Neural progenitor cell (in vitro differentiated cells): Measurements from ENCODE around the gene SFI1. TPM values are rescaled to one million over a fixed set of nuclear protein-coding genes. Genes with fewer than 3 reads are reported as not detected.
A peak's percentile ranks its signal among the peaks of the same experiment; 100 is the strongest.

ENCODE experiments used
- DNase-seq: peaks from one replicate; pipeline ENCODE4 v3.0.0-alpha.2; 2016; ENCODE audit warnings: low spot score
- H2AFZ ChIP-seq: fragments of 200-600 bp; sonication (generic); replicated peaks from 2 replicates; pipeline ENCODE4 v1.6.1; 2016; ENCODE audit warnings: antibody characterized with exemption
- H3F3A ChIP-seq: fragments of 200-600 bp; sonication (generic); 2 replicates; pipeline ENCODE4 v1.6.1; 2016; ENCODE audit warnings: antibody characterized with exemption, low read depth
- H3K27ac ChIP-seq: fragments of 200-600 bp; sonication (generic); 2 replicates; pipeline ENCODE4 v1.5.1; 2016; ENCODE audit warnings: mild to moderate bottlenecking
- H3K27me3 ChIP-seq: fragments of 200-600 bp; sonication (generic); 2 replicates; pipeline ENCODE4 v1.6.1; 2016; ENCODE audit warnings: mild to moderate bottlenecking, moderate library complexity
- H3K36me3 ChIP-seq: fragments of 200-600 bp; sonication (generic); 2 replicates; pipeline ENCODE4 v1.5.1; 2016
- H3K4me1 ChIP-seq: fragments of 200-600 bp; sonication (generic); 2 replicates; pipeline ENCODE4 v1.6.1; 2016; ENCODE audit warnings: mixed run types
- H3K4me2 ChIP-seq: fragments of 200-600 bp; sonication (generic); 2 replicates; pipeline ENCODE4 v1.6.1; 2016
- H3K4me3 ChIP-seq: fragments of 200-600 bp; sonication (generic); 2 replicates; pipeline ENCODE4 v1.5.1; 2016
- H3K79me2 ChIP-seq: fragments of 200-600 bp; sonication (generic); 2 replicates; pipeline ENCODE4 v1.6.1; 2016; ENCODE audit warnings: low read depth
- H3K9ac ChIP-seq: fragments of 200-600 bp; sonication (generic); 2 replicates; pipeline ENCODE4 v1.6.1; 2016
- H3K9me3 ChIP-seq: fragments of 200-600 bp; sonication (generic); 2 replicates; pipeline ENCODE4 v1.5.1; 2016; ENCODE audit warnings: low read depth
- H4K20me1 ChIP-seq: fragments of 200-600 bp; sonication (generic); 2 replicates; pipeline ENCODE4 v1.6.1; 2016; ENCODE audit warnings: low read depth
- H3K27ac Mint-ChIP-seq: 3 replicates; pipeline ENCODE4 v1.8.0; 2021; ENCODE audit warnings: mixed read lengths
- H3K27me3 Mint-ChIP-seq: 2 replicates; pipeline ENCODE4 v1.8.0; 2022; ENCODE audit warnings: low read depth, mild to moderate bottlenecking, inconsistent platforms, moderate library complexity, mixed read lengths; ENCODE audit not compliant: insufficient read depth
- H3K36me3 Mint-ChIP-seq: 3 replicates; pipeline ENCODE4 v1.8.0; 2021; ENCODE audit warnings: mixed read lengths
- H3K4me1 Mint-ChIP-seq: 3 replicates; pipeline ENCODE4 v1.8.0; 2021; ENCODE audit warnings: mixed read lengths
- H3K4me3 Mint-ChIP-seq: 3 replicates; pipeline ENCODE4 v1.8.0; 2021; ENCODE audit warnings: mild to moderate bottlenecking, moderate library complexity, mixed read lengths
- H3K9me3 Mint-ChIP-seq: 3 replicates; pipeline ENCODE4 v1.8.0; 2020; ENCODE audit warnings: mixed read lengths
- CTCF ChIP-seq: fragments of 200-600 bp; sonication (generic); IDR thresholded peaks from 2 replicates; pipeline ENCODE4 v1.5.1; 2017; ENCODE audit warnings: antibody characterized with exemption, mild to moderate bottlenecking
- EZH2 ChIP-seq: fragments of 200-600 bp; sonication (generic); IDR thresholded peaks from 2 replicates; pipeline ENCODE4 v1.6.1; 2017; ENCODE audit warnings: antibody characterized with exemption, mild to moderate bottlenecking, moderate library complexity
- EZH2phosphoT487 ChIP-seq: fragments of 200-600 bp; sonication (generic); IDR thresholded peaks from 2 replicates; pipeline ENCODE4 v1.6.1; 2017; ENCODE audit warnings: antibody characterized with exemption
- total RNA-seq: library from RNA; depleted of rRNA; stranded (reverse); fragments of >200 nt; gene quantifications from 2 replicates; pipeline ENCODE4 v1.2.3, GENCODE V29; 2015; ENCODE audit warnings: low replicate concordance

The SFI1 gene
- total RNA-seq = 25.0 and 27.6 TPM in 2 replicates

- Histone ChIP-seq H2AFZ (peak within 1 kb of the TSS; percentile 79), H3K27me3 (peaks cover 15% of the 10 kb centered on the region), H4K20me1 (peaks cover 7% of the 10 kb centered on the region), H3K4me1 (peaks cover 8% of the 10 kb centered on the region), H3K36me3 (no peaks in the 10 kb centered on the region), H3K9ac (no peak within 1 kb of the TSS), H3K4me3 (peak within 1 kb of the TSS; percentile 60), H3K9me3 (peaks cover 4% of the 10 kb centered on the region), H3K27ac (no peak within 1 kb of the TSS), H3K4me2 (peak within 1 kb of the TSS; percentile 84), H3K79me2 (peaks cover 7% of the 10 kb centered on the region), H3F3A (peaks cover 17% of the 10 kb centered on the region)
- DNase-seq = peak; percentile 93
- Mint-ChIP-seq H3K9me3 (peaks cover 16% of the 10 kb centered on the region), H3K27ac (no peak within 1 kb of the TSS), H3K4me1 (peaks cover 14% of the 10 kb centered on the region), H3K27me3 (peaks cover 8% of the 10 kb centered on the region), H3K4me3 (peak within 1 kb of the TSS; percentile 93), H3K36me3 (peaks cover 15% of the 10 kb centered on the region)
- TF ChIP-seq CTCF = peak; percentile 48
- TF ChIP-seq EZH2 = no peak
These were observed at the start of gene SFI1 for GRCh38 chr22:31496007-31496734. Gene SFI1, plus strand, starts transcription at chr22:31496536. Its CDS starts 11,749 bp downstream, at chr22:31508285.

- Mint-ChIP-seq H3K36me3 (peaks cover 23% of the 10 kb centered on the region), H3K4me3 (no peak overlapping the region), H3K4me1 (no peaks in the 10 kb centered on the region), H3K27ac (no peak overlapping the region), H3K9me3 (no peaks in the 10 kb centered on the region), H3K27me3 (peaks cover 1% of the 10 kb centered on the region)
- Histone ChIP-seq H3K79me2 (no peaks in the 10 kb centered on the region), H3K4me2 (no peak overlapping the region), H3K27me3 (no peaks in the 10 kb centered on the region), H3K36me3 (peaks cover 4% of the 10 kb centered on the region), H3K27ac (no peak overlapping the region), H3K9ac (no peak overlapping the region), H3K4me3 (no peak overlapping the region), H2AFZ (no peak overlapping the region), H3K9me3 (no peaks in the 10 kb centered on the region), H4K20me1 (peaks cover 21% of the 10 kb centered on the region), H3K4me1 (peaks cover 16% of the 10 kb centered on the region), H3F3A (peaks cover 18% of the 10 kb centered on the region)
- DNase-seq = no peak
- TF ChIP-seq EZH2phosphoT487 = no peak
- no peak for TF ChIP-seq EZH2
- TF ChIP-seq CTCF = no peak
These were observed 49.6 kb upstream of the SFI1 start for GRCh38 chr22:31446767-31447166.

- H3K27ac ChIP-seq = no peak overlapping the region
- no peak for DNase-seq
- H3K4me3 ChIP-seq = no peak overlapping the region
- H2AFZ ChIP-seq = no peak overlapping the region
- Mint-ChIP-seq H3K27me3 (no peaks in the 10 kb centered on the region), H3K9me3 (no peaks in the 10 kb centered on the region), H3K36me3 (peaks cover 17% of the 10 kb centered on the region), H3K27ac (no peak overlapping the region), H3K4me3 (no peak overlapping the region), H3K4me1 (no peaks in the 10 kb centered on the region)
- no peaks in the 10 kb centered on the region for H3K79me2 ChIP-seq
- no peak for TF ChIP-seq CTCF
- TF ChIP-seq EZH2 = no peak
- TF ChIP-seq EZH2phosphoT487 = no peak
- H3K36me3 ChIP-seq = peaks cover 4% of the 10 kb centered on the region
- H3K4me1 ChIP-seq = peaks cover 13% of the 10 kb centered on the region
- peaks cover 18% of the 10 kb centered on the region for H4K20me1 ChIP-seq
- H3F3A ChIP-seq = peaks cover 16% of the 10 kb centered on the region
- no peak overlapping the region for H3K9ac ChIP-seq
- no peak overlapping the region for H3K4me2 ChIP-seq
- no peaks in the 10 kb centered on the region for H3K9me3 ChIP-seq
- H3K27me3 ChIP-seq = no peaks in the 10 kb centered on the region
These were observed 49.0 kb upstream of the SFI1 start for GRCh38 chr22:31447337-31447736.
